H4 (cell line): ENCODE results near the gene NBAS. TPM values are rescaled to one million over a fixed set of nuclear protein-coding genes. Genes with fewer than 3 reads are reported as not detected.

Experiments
- DNase-seq: peaks from one replicate; pipeline ENCODE4 v3.0.0-alpha.2; 2015; ENCODE audit warnings: low spot score
- total RNA-seq: library from RNA; depleted of rRNA; stranded (reverse); fragments of >200 nt; shearing (Covaris generic); gene quantifications from 2 replicates; pipeline ENCODE4 v1.2.3, GENCODE V29; 2014

The NBAS gene
- total RNA-seq, 1 experiment from 2014 or later = 16.2 TPM

DNA sequence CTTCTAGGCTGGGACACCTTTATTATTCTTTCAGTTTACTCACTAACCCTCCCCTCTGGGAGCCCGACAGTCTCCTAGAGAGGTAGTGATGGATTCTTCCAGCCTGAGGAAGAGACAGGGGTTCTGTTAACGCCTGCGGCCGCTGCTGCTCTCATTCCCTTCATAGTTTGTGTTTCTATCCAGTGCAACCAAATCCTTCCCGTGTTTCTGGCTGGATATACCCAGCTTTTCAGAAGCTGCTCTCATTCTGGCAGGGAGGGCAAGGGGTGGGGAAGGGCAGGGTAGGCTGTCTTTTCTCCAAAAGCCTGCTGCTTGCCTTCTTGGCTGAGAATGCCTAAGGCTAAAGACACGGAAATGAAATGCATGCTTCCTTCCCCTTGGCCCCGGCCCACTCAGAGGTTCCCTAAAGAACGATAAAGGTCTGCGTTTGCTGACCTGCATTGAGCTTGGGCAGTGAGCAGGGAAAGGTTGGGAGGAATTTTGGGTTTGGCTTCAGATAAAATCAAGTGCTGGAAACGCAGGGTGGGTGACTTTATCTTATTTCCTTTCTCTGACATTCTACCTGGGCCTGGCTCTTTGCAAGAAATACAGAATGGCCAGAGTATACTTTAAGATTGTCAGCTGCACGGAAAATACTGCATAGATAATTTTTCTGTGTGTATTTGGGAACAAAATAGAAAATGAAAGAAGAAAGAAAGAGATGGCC, 390.9 kb downstream of the NBAS start:
- DNase-seq = no peak

DNA sequence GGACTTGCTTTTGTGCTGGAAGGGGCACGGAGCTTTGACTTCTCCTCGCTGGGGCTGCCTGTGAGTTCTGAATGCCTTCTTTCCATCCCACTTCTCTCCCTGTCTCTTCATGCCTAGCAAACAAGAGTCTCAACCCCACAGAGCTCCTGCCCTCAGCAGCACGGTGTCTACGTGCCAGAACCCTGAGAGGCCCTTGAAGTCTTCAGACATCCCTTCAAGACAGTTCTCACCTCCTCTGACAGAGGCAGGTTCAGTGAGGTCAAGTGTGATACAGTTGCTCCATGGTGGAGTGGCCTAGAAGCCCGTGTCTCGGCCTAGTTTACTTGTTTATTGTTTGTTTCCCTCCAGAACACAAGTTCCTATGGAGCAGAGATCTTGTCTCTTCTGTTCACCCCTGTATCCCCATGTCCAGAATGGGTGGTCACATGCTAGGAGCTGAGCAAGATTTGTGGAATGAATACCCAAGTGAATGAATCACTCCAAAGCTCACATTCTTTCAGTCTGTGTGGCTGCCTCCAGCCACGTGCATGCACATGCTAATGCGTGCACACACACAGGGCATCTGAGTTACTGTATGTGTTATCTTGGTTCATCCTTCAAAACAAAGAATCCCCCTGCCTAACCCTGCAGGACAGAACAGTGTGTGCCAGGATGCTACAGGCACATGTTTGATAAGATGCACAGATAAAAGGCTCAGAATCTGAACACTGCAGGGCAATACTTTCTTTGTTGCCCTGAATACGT, 391.6 kb downstream of the NBAS start:
- DNase-seq = peak; percentile 72

DNA sequence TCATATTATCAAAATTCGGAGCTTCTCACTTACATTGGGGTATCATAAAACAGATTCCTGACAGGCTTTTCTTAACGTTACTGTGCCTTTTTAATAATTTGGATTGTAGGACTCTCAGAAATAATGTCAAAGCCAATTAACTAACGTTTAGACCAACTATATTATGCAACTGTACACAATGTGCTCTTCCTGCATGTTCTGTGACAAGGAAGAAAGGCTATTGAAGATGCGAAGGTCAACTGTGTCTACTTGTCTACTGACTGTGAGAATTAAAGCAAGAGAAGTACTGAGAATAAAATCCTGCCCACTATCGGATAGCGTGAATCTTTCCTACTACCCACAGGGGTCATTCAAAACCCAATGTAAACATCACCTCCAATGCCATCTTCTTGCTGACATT, 393.0 kb downstream of the NBAS start:
- no peak for DNase-seq

DNA sequence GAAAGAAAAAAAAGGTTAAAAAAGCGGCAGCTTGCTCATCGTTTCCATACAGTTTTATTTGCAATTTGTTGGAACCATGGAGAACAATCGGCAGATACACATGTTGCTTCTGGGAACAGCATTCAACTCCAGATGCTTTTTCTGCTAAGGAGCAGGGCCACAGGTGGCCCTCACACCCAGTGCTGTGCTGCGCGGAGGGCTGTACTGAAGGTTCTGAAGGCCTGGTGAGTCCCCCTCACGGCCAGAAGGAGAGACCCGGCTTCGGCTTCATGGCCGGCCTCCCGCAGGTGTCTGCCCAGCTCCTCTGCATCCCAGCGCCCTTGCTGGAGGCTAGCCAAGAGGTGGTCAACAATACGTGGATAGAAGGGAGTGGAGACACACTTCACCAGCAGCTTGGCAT, 394.3 kb downstream of the NBAS start:
- no peak for DNase-seq

DNA sequence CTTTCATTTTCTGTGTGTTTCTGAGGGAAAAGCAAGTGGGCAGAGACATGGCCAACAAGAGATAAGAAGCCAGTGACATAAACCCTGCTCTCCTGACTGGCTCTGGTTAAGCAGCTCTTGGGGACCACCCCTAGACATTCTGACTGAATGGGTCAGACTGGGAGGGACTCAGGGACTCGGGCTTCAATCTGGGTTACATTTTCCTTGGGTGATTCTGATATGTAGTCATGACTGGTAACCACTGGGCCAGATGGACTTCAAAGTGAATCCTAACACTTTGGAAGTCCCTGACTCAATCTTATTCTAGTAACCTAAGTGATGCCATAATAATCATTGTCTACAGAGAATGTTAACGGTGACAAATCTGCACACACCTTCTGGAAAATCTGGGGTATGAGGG, 397.8 kb downstream of the NBAS start:
- no peak for DNase-seq

DNA sequence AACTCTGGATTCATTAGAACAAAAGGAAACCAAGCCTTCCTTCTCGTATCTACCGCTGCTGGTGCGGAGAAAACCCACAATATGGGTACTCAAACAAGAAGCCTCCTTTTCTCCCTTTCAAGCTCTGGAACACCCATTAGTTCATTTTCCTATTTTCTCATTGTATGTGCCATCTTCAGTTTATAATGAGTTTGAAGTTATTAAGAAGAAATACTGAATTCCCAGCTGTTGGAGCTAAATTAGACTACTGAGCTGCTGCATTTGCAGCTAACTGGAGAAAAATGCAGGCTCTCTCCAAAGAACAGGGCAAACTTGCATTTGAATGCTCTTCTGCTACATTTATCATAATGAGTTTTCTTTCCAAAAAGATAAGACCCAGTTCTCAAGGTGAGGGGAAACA, 398.5 kb downstream of the NBAS start:
- no peak for DNase-seq

DNA sequence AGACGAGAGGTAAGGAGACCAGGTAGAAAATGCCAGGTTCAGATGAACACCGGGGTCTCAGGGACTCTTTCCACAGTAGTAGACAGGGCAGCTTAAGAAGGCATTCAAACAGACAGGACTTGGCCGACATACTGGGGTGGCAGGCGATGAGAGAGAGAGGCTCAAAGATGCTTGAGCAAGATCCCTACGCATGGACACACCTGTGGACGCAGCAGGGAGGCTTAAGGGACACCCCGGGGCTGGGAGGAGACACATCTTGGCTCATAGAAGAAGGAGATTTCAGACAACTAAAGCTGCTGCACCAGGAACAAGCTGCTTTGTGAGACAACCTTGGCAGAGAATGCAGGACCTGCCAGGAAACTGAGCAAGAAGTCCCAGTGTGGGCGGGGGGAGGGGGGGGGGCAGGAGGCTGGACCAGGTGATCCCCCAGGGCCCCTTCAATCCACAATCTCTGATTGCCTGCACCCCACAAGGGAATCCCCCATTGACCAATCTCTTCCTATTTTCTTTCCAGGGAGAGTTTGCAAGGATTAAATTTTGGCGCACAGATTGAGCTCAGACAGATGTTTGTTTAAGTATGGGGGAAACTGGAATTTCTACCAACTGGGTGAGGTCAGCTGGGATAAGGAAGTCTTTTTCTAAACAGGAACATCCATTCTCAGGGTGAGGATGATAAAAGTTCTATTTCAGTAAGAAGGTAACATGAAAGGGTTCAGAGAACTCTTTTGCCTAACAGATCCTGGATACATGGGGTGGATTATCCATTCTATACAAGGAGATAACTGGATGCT, 400.7 kb downstream of the NBAS start:
- no peak for DNase-seq

DNA sequence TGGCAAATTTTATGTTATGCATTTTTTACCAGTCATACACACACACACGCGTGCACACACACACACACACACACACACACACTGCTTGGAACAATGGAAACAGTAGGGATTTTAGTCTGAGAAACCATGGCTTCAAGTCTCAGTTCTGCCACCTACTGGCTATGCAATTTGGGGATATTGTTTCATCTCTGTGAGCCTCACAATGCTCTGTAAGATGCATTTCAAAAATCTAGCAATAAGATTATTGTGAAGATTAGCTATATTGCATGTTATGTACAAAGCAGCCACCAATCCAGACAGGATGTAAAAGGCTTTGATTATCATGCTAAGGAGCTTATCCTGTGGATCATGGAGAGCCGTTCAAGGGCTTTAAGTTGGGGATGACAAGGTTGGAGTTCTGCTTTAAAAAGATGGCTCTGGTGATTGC, 401.4 kb downstream of the NBAS start:
- peak; percentile 42 for DNase-seq

DNA sequence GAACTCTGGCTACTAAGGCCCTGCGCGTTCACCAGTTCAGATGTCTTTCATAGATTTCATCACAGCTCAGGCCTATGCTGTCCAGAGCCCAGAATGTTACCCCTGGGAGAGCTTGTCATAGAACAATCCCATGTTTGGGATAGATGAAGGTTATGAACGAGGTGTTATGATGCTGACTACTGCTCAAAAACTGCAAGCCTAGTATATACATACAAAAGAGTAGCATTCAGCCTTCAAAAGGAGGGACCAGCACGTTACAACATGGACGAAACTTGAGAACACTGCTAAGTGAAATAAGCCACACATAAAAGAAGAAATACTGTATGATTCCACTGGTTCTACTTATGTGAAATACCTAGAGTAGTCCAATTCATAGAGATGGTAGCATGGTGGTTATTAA, 401.9 kb downstream of the NBAS start:
- DNase-seq = no peak

DNA sequence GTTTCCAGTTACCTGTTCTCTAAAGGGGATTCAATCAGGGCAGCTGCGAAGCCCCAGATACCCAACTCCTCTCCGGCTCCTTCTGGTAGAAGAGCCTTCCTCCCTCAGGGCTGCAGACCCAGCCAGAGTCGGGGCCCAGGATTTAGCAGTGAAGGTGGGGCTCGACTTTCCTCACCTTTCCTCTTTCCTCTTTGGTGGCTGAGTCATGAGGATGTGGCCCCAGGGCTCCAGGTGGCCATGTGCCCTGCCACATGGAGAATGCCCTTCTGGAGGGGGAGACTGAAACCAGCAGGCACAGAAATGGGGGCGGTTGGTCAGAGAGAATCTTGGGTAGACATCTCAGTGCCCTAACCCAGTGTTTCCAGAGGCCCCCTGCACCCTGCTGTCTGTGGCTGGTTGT, 402.6 kb downstream of the NBAS start:
- DNase-seq = no peak

DNA sequence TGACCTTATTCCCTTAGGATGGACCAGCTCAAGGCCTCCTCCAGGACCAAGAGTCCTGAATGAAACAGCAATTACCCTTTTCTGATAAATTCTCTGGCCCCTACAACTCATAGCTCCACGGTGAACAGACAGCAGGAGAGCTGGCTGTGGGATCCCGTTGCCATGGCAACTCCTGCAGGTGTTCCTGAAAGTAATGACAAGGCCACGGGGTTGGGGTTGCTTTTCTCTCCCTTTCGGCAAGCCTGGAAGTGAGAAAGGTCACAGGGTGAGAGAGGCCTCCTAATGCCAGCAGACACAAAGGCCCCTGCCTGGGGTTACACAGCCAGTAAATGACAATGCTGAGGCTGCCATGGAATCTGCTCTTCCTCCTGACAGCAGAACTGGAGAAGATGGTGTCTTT, 403.0 kb downstream of the NBAS start:
- no peak for DNase-seq

DNA sequence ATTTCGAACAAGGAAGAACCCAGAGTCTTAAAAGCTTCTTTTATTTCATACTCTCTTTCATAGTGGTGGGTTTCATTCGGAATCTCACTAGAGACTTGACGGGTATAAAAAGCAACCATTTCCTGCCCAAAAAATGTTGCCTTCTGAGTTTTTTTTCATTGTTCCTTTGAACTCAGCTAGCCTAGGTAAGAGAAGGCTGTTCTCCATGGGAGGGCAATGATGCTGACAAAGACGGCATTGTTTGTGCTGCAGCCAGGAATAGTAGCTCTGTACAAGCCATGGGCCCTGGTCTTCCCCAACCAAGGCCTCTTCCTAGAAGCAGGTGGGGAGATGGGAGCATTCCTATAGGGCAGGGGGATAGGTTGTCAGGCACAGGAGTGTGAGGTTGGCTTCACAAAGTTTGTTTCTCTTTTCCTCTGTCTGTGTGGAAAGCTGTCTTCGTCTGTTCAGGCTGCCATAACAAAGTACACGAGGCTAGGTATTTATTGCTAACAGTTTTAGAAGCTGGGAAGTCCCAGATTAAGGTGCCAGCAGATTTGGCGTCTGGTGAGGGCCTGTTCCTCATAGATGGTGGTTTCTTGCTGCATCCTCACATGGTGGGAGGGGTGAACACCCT, 405.1 kb downstream of the NBAS start:
- no peak for DNase-seq

DNA sequence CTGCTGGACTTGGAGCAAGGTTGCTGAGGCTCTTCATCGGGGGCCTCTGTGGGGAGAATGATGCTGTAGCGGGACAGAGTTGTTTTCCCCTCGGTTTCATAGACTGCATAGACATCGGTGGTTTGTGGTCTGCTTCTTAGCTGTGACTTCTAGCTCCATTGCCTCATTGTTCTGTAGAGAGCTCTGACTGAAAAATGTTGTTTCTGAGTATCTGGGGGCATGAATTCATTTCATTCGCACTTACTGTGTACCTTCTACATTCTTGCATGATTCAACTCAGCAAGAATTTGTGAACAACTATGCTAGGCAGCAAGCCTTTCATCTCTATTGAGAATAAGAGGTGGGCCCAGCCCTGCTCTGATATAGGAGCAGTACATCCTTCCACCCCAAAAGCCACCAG, 406.8 kb downstream of the NBAS start:
- DNase-seq = no peak

DNA sequence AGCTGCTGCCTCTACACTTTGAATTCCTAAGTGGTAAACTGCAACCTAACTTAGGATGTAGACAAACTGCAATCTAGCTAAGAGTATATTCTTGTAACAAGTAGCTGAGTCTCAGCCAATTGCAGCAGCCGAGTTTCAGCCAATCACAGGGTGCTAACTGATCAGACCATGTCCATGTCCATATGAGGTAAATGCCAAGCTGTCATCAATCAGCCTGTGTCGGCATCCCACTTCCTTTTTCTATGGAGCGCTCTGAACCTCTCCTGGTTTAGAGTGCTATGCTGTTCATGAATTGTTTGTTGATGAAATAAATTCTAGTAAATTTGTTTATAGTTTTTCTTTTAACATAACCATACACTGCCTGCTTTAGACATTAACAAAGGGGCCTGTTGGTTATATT, 408.8 kb downstream of the NBAS start:
- no peak for DNase-seq

DNA sequence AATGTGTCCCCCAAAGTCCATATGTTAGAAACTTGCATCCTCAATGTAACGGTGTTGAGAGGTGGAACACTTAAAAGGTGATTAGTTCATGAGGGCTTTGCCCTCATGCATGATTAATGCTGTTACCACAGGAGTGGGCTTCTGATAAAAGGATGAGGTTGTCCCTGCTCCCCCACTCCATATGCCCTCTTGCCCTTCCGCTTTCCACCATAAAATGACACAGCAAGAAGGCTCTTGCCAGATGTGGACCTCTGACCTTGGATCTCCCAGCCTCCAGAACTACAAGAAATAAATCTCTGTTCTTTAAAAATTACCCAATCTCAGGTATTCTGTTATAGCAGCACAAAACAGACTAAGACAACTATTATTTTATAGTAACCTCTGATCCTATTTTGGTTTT, 412.1 kb downstream of the NBAS start:
- DNase-seq = no peak

DNA sequence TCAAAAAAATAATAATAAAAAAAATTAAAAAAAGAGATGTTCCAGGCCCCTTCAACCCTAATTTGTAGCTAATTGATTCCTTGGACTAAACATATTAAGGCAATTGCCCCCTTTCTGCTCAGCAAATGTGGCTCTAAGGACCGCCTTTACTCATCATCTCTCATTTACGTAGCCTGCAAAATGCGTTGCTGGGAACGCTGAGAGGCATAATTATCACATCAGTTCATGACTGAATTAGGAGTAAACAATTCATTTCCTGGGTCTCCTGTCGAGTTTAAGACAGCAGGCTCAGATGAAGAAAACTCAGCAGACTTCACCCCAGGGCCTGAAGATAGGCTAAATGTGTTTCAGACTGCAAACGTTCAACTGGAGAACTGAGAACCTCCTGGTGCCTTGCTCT, 413.5 kb downstream of the NBAS start:
- no peak for DNase-seq

DNA sequence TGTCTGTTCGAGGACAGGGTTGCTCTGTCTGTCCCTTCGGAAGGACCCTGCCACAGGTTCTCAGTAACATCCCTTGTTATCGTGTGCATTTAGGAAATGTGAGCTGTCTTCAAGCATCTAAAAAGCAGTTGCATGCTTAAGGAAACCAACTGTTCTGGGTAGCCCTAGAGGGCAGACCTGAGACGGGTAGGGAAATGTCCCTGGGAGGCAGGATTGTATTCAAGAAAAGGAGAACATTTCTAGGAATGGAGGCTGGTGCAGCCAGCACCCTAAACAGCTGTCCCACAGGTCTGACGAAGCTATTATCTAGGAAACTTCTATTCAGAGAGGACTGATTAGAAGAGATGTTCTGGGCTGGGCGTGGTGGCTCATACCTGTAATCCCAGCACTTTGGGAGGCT, 414.2 kb downstream of the NBAS start:
- no peak for DNase-seq

DNA sequence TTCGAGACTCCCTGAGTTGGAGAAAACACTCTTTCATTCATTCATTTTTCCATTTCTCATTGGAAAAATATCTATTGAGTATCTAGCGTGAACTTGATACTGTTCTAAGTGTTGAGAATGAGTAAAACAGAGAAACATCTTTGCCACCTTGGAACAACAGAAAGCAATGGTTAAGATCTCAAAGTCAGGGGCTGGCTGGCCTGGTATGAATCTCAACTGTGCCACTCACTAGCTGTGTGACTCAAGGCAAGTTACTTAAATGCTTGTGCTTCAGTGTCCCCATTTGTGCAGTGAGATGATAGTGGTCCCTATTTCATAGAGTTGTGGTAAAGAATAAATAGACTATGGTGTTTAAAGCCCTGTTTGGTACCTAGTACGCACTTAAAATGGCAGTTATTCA, 415.2 kb downstream of the NBAS start:
- DNase-seq = no peak

DNA sequence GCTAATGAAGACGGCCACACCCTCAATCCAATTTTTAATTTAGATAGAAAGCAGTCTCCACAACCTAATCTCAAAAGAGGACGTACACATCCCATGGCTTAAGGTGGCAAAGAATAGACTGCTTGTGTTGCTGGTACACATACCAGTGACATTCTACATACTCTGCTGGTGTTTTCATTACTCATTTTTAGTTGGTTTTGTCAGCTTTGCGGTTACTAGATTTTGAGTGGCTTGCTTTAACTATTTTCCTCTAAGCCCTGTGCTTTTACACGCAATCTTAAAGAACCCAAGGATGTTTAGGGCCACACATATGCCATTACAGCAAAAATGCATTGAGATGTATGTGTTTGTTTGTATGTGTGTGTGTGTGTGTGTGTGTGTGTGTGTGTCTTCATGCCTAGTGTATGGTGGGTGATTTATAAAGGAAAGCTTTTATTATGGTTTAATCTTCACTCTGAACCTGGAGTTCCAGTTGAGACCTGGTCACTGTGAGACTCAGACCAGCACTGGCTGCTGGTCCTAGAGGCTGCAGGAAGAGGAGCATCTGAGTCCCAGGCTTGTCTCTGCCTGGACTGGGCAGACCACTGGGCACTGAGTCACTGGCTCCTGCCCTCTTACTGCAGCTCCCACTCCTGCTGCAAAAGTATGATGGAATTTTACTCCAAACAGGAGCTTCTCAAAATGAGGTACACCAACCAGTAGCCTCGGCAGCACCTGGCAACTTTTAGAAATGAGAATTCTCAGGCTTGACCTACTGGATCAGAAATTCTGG, 415.9 kb downstream of the NBAS start:
- peak; percentile 39 for DNase-seq

DNA sequence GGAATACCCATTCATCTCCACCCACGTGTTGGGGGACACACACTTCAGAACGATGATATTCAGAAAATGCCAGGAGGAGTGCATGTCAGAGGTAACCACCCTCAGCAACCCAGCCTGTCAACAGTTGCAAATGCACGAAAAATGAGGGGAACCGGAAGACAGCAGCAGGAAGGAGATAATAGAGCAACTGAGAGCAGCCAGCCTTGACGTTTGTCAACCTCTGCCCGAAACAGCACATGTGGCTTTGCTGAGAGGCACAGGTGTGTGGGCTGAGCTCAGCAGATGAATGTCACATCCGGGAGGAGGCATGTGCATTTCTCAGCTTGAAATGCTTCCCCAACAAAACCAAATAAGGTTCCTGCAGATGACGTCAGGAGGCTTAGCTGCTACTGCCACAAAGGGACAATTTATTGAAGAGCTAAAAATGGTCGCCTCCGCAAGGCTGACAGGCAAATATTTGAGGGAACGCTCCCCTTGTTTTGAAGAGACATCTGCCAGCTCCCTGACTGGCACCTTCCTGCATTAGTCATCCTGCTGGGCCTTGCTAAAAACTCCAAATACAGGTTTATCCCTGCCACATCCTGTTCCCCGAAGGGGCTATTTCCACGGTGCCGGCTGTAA, 419.0 kb downstream of the NBAS start:
- peak; percentile 51 for DNase-seq

DNA sequence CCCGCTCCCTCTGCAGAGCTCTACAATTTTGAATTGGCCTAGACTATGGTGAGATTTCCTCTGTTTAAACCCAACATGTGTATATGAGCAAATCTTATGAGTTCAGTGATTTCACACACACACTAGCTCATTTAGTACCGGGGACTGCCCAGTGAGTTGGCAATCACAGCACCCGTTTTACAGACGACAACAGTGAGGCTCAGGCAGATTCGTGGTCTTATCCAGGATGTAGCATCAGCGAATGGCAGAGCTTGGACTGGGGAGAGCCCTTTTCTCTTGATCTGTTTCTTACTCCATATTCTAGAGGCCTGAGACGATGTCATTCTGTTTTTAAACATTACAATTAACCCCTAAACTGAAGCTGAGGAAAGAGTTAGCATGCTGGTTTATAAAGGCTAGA, 419.9 kb downstream of the NBAS start:
- DNase-seq = no peak
